OCI-LY7 (cell line): ENCODE data around the gene PACS1. TPM values are rescaled to one million over a fixed set of nuclear protein-coding genes. Genes with fewer than 3 reads are reported as not detected.

Experiments
- BruUV-seq: library from RNA; stranded (reverse); fragments of 400-500 nt; replicated peaks from 2 replicates; lab custom pipeline; 2021; lab: Mats Ljungman, UMichigan
- CTCF ChIA-PET: fragments of 300-600 bp; sonication (Branson Sonifier 250); formaldehyde crosslinking; loops from one replicate; lab custom pipeline; 2022; ENCODE audit warnings: antibody characterized with exemption; ENCODE audit not compliant: unreplicated experiment; lab: Charles Lee
- POLR2A ChIA-PET: fragments of 300-600 bp; sonication (Branson Sonifier 250); formaldehyde crosslinking; loops from one replicate; lab custom pipeline; 2022; ENCODE audit warnings: antibody characterized with exemption; lab: Charles Lee
- DNase-seq: peaks from one replicate; pipeline ENCODE4 v3.0.0-alpha.2; 2015; ENCODE audit warnings: low spot score
- H2AFZ ChIP-seq: fragments of 200-600 bp; sonication (generic), shearing (Covaris generic); 2 replicates; pipeline ENCODE4 v1.6.1; 2014; ENCODE audit warnings: mild to moderate bottlenecking, antibody characterized with exemption, low read length, moderate library complexity
- H3K27ac ChIP-seq: fragments of 200-600 bp; sonication (generic); 2 replicates; pipeline ENCODE4 v1.5.1; 2014; ENCODE audit warnings: mixed run types, low read depth, mild to moderate bottlenecking, moderate library complexity, low read length, inconsistent platforms; ENCODE audit not compliant: poor library complexity, severe bottlenecking
- H3K36me3 ChIP-seq: fragments of 200-600 bp; sonication (generic); 2 replicates; pipeline ENCODE4 v1.6.1; 2014; ENCODE audit warnings: mild to moderate bottlenecking, antibody characterized with exemption, low read length, moderate library complexity, mixed read lengths; ENCODE audit not compliant: insufficient read depth
- H3K4me1 ChIP-seq: fragments of 200-600 bp; sonication (generic); 2 replicates; pipeline ENCODE4 v1.5.1; 2014; ENCODE audit warnings: mild to moderate bottlenecking, low read length; ENCODE audit not compliant: insufficient read depth, poor library complexity, severe bottlenecking
- H3K4me2 ChIP-seq: fragments of 200-600 bp; sonication (generic); 2 replicates; pipeline ENCODE4 v1.6.1; 2014; ENCODE audit warnings: mild to moderate bottlenecking, low read length
- H3K4me3 ChIP-seq: fragments of 200-600 bp; sonication (generic); 2 replicates; pipeline ENCODE4 v1.5.1; 2014; ENCODE audit warnings: mild to moderate bottlenecking, low read depth, low read length; ENCODE audit not compliant: poor library complexity, severe bottlenecking
- H3K79me2 ChIP-seq: fragments of 200-600 bp; sonication (generic); 2 replicates; pipeline ENCODE4 v1.6.1; 2016; ENCODE audit warnings: low read depth, mild to moderate bottlenecking, low read length, moderate library complexity, mixed read lengths; ENCODE audit not compliant: insufficient read depth
- H3K9me2 ChIP-seq: fragments of 200-600 bp; sonication (generic); 2 replicates; pipeline ENCODE4 v1.6.1; 2016; ENCODE audit warnings: mild to moderate bottlenecking, low read length, mixed read lengths; ENCODE audit not compliant: insufficient read depth
- H3K9me3 ChIP-seq: fragments of 200-600 bp; sonication (generic); 2 replicates; pipeline ENCODE4 v1.6.1; 2014; ENCODE audit warnings: mild to moderate bottlenecking, mixed run types, low read length, mixed read lengths
- H4K20me1 ChIP-seq: fragments of 200-600 bp; sonication (generic); 2 replicates; pipeline ENCODE4 v1.6.1; 2014; ENCODE audit warnings: mild to moderate bottlenecking, antibody characterized with exemption, low read length, moderate library complexity, mixed read lengths; ENCODE audit not compliant: insufficient read depth
- EZH2phosphoT487 ChIP-seq: fragments of 200-600 bp; sonication (generic); IDR thresholded peaks from 2 replicates; pipeline ENCODE4 v1.6.1; 2018; ENCODE audit warnings: low read depth, borderline replicate concordance, mild to moderate bottlenecking, mixed run types, antibody characterized with exemption, low read length, moderate library complexity, mixed read lengths
- intact Hi-C: fragments of 100-400 bp; cut with micrococcal nuclease; formaldehyde crosslinking; loops from one replicate; pipeline ENCODE4 v1.10.0; 2022; ENCODE audit not compliant: unreplicated experiment
- total RNA-seq, 2 experiments: library from RNA; depleted of rRNA in 1 of 2; stranded (reverse); fragments of >200 nt in 1 of 2; shearing (Covaris generic) in 1 of 2; gene quantifications; 2 replicates each; pipeline ENCODE4 v1.2.3, GENCODE V29; 2014 to 2022
- TF ChIP-seq, protein P1 (sequence below): fragments of 200-600 bp; sonication (generic); conservative IDR thresholded peaks from 2 replicates; pipeline ENCODE4 v1.5.1; 2014; ENCODE audit warnings: mild to moderate bottlenecking, antibody characterized with exemption, low read length, moderate library complexity, mixed read lengths

PACS1 gene
- total RNA-seq, 2 experiments from 2014 or later: 23.7 to 52.5 TPM

DNA sequence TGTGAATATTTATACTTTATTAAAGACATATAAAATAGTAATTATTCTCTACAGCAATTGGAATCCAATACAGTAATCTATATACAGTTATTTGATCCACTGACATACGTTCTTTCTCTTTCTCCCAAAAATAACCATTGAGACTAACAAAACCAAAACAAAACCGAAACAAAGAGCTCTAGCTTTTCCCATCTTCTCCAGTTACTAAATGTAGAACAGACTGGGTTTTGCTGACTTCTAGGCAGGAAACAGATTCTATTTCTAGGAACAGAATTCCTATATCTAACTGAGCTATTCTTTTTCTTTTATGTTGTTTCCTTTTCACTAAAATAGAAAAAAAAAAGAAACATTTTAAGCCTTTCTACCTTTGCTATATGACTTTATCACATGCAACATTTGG is 80.1 kb downstream of the PACS1 start:
- no peak for TF ChIP-seq EZH2phosphoT487

GRCh38 chr11:66150725-66151124 is 80.7 kb downstream of the PACS1 start:
- no peak overlapping the region for H3K4me2 ChIP-seq
- H3K79me2 ChIP-seq: no peaks in the 10 kb centered on the region
- TF ChIP-seq, protein P1, sequence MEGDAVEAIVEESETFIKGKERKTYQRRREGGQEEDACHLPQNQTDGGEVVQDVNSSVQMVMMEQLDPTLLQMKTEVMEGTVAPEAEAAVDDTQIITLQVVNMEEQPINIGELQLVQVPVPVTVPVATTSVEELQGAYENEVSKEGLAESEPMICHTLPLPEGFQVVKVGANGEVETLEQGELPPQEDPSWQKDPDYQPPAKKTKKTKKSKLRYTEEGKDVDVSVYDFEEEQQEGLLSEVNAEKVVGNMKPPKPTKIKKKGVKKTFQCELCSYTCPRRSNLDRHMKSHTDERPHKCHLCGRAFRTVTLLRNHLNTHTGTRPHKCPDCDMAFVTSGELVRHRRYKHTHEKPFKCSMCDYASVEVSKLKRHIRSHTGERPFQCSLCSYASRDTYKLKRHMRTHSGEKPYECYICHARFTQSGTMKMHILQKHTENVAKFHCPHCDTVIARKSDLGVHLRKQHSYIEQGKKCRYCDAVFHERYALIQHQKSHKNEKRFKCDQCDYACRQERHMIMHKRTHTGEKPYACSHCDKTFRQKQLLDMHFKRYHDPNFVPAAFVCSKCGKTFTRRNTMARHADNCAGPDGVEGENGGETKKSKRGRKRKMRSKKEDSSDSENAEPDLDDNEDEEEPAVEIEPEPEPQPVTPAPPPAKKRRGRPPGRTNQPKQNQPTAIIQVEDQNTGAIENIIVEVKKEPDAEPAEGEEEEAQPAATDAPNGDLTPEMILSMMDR: no peak
- no peak for TF ChIP-seq EZH2phosphoT487
- H3K4me3 ChIP-seq: no peak overlapping the region
- intact Hi-C loops: loop anchor here (10.0 kb wide), 1 partner anchor 54 kb away; no protein-coding TSS in a partner anchor
- no peak overlapping the region for H3K27ac ChIP-seq
- POLR2A ChIA-PET: no interaction called here
- no TSS peak for BruUV-seq
- no peaks in the 10 kb centered on the region for H3K4me1 ChIP-seq
- H3K9me2 ChIP-seq: no peaks in the 10 kb centered on the region
- no peak overlapping the region for H2AFZ ChIP-seq
- CTCF ChIA-PET: no interaction called here
- no peaks in the 10 kb centered on the region for H4K20me1 ChIP-seq
- H3K9me3 ChIP-seq: peaks cover 9% of the 10 kb centered on the region; the same call in 1 of the 2 replicates
- no peaks in the 10 kb centered on the region; the same call in 1 of the 2 replicates for H3K36me3 ChIP-seq
- DNase-seq: no peak

More for the DNA sequence above, 80.1 kb downstream of the PACS1 start:
- no peaks in the 10 kb centered on the region; the same call in 1 of the 2 replicates for H3K36me3 ChIP-seq
- H4K20me1 ChIP-seq: no peaks in the 10 kb centered on the region
- H3K79me2 ChIP-seq: no peaks in the 10 kb centered on the region
- BruUV-seq: no TSS peak
- H3K9me2 ChIP-seq: no peaks in the 10 kb centered on the region
- no peak overlapping the region for H3K4me3 ChIP-seq
- no peaks in the 10 kb centered on the region for H3K4me1 ChIP-seq
- peaks cover 9% of the 10 kb centered on the region; the same call in 1 of the 2 replicates for H3K9me3 ChIP-seq
- ChIA-PET POLR2A (interaction anchor here (0.6 kb wide), 1 partner anchor 51 kb away, joined by 3 read pairs; no protein-coding TSS in a partner anchor), CTCF (no interaction called here)
- DNase-seq: no peak
- H3K27ac ChIP-seq: no peak overlapping the region
- intact Hi-C loops: loop anchor here (10.0 kb wide), 1 partner anchor 55 kb away; no protein-coding TSS in a partner anchor
- H2AFZ ChIP-seq: no peak overlapping the region
- H3K4me2 ChIP-seq: no peak overlapping the region

GRCh38 chr11:66151273-66151672 is 81.2 kb downstream of the PACS1 start:
- Histone ChIP-seq H3K4me3 (no peak overlapping the region), H2AFZ (no peak overlapping the region), H3K36me3 (no peaks in the 10 kb centered on the region; the same call in 1 of the 2 replicates), H3K4me1 (no peaks in the 10 kb centered on the region), H4K20me1 (no peaks in the 10 kb centered on the region), H3K79me2 (no peaks in the 10 kb centered on the region), H3K9me2 (no peaks in the 10 kb centered on the region), H3K4me2 (no peak overlapping the region), H3K27ac (no peak overlapping the region), H3K9me3 (peaks cover 9% of the 10 kb centered on the region; the same call in 1 of the 2 replicates)
- CTCF ChIA-PET: no interaction called here
- DNase-seq: no peak
- POLR2A ChIA-PET: no interaction called here
- TF ChIP-seq, protein P1: no peak
- TF ChIP-seq EZH2phosphoT487: no peak
- BruUV-seq: no TSS peak
- intact Hi-C loops: loop anchor here (10.0 kb wide), 1 partner anchor 54 kb away; no protein-coding TSS in a partner anchor
